ENCODE measurements around the gene PYGB.
A peak's percentile ranks its signal among the peaks of the same experiment; 100 is the strongest.

The PYGB gene

DNA sequence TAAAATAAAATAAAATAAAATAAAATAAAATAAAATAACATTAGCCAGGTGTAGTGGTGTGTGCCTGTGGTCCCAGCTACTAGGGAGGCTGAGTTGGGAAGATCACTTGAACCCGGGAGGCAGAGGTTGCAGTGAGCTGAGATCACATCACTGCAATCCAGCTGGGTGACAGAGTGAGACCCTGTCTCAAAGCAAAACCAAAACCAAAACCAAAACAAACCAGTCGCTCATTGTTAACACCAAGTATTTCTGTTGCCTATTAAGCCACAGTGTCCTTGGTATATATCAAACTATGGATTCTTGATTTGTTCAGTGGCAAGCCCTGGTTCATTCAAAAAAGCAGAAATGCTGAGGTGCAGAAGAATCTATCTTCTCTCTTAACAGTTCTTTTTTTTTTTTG lies 65.7 kb downstream of the PYGB start:
- Histone ChIP-seq H3K27ac (no peak overlapping the region), H3K36me3 (replicated peaks) (no peaks in the 10 kb centered on the region), H3K27me3 (replicated peaks) (no peaks in the 10 kb centered on the region), H3K4me3 (ENCODE audit: low read depth, low read length) (no peak overlapping the region)
- no peak for DNase-seq
- TF ChIP-seq, protein P1, sequence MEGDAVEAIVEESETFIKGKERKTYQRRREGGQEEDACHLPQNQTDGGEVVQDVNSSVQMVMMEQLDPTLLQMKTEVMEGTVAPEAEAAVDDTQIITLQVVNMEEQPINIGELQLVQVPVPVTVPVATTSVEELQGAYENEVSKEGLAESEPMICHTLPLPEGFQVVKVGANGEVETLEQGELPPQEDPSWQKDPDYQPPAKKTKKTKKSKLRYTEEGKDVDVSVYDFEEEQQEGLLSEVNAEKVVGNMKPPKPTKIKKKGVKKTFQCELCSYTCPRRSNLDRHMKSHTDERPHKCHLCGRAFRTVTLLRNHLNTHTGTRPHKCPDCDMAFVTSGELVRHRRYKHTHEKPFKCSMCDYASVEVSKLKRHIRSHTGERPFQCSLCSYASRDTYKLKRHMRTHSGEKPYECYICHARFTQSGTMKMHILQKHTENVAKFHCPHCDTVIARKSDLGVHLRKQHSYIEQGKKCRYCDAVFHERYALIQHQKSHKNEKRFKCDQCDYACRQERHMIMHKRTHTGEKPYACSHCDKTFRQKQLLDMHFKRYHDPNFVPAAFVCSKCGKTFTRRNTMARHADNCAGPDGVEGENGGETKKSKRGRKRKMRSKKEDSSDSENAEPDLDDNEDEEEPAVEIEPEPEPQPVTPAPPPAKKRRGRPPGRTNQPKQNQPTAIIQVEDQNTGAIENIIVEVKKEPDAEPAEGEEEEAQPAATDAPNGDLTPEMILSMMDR (IDR thresholded peaks at IDR 0.05; ENCODE audit: low read depth, low read length, missing control alignments) = no peak
- in situ Hi-C loops (cut with HindIII; ENCODE audit: low pct_ligation_motif_present, low sequenced_read_pairs) = no loop called here

DNA sequence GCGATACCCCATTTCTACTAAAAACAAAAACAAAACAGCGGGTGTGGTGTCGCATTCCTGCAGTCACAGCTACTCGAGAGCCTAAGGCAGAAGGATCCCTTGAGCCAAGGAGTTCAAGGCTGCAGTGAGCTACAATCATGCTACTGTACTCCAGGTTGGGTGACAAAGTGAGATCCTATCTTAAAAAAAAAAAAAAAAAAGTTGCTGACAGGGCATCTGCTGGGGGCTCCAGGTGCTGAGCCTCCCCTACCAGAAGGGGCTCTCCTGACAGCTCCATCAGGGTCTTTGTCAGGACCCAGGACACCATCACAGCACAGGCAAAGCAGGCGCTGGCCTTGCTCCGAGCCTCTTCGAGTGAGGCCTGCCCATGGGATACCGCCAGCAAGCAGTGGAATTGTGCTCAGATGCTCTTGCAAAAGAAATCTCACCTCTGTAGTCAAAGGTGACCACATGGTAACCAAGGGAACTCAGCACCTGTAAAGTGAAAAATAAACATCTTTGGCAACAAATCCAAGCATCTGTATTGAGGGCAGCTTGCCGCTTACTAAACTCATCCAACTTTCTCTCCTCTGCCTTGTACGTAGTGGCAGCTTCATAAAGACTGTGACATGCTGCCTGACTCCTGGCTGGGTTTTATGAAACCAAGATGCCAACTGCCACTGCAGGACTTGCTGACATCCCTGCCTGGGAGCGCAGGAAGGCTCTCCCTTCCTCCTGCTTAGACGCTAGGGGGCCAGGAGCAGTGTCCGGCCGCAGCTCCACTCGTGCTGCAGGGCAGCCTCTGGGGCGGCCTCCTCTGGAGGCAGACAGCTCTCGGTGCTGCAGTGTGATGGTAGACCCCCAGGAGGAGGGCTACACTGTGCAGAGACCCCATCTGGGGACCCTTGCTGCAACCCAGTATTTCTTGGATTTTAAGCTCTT lies 66.9 kb downstream of the PYGB start:
- no peak for DNase-seq
- TF ChIP-seq, protein P1 (IDR thresholded peaks at IDR 0.05; ENCODE audit: low read depth, low read length, missing control alignments) = peak; percentile 53
- H3K27me3 ChIP-seq (replicated peaks) = no peaks in the 10 kb centered on the region
- H3K36me3 ChIP-seq (replicated peaks) = no peaks in the 10 kb centered on the region
- H3K27ac ChIP-seq = no peak overlapping the region
- H3K4me3 ChIP-seq (ENCODE audit: low read depth, low read length) = no peak overlapping the region
- in situ Hi-C loops (cut with HindIII; ENCODE audit: low pct_ligation_motif_present, low sequenced_read_pairs) = no loop called here

DNA sequence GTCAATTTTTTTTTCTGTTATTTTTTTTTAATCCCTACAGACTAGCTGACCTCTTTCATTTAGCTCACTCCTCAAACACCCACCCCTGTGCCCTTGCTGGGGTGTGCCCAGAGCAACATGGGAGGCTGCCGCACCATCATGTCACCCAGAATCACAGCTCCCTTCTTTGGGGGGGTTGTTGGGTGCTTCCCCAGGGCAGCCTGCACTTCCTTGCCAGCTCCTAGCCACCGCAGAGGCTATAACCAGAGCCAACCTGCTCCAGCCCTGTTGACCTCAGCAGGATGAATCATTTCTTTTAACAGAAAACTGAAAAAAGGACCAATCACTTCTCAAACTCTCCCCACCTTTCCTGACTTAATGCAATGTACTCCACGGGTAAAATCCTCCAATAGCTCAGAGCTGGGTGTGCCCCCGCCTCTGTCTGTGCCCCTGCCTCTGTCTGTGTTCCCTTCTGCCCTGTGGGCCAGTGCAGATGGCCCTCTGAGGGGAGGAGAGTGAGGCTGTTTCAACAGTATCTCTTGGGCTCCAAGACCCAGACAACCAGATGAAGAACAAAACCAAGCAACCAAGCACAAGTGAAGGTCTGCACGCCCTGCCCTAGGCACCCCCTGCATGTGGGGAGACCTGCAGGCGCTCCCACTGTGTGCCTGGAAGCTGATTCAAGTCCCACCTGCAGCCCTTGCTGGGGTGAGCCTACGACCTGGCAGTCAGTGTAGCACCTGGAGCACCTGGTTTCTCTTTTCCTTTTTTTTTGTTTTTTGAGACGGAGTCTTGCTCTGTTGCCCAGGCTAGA lies 67.7 kb downstream of the PYGB start:
- TF ChIP-seq, protein P1 (IDR thresholded peaks at IDR 0.05; ENCODE audit: low read depth, low read length, missing control alignments) = no peak
- no peaks in the 10 kb centered on the region for H3K36me3 ChIP-seq (replicated peaks)
- H3K27ac ChIP-seq = no peak overlapping the region
- H3K4me3 ChIP-seq (ENCODE audit: low read depth, low read length) = no peak overlapping the region
- peak; percentile 45 for DNase-seq
- in situ Hi-C loops (cut with HindIII; ENCODE audit: low pct_ligation_motif_present, low sequenced_read_pairs) = no loop called here
- no peaks in the 10 kb centered on the region for H3K27me3 ChIP-seq (replicated peaks)

DNA sequence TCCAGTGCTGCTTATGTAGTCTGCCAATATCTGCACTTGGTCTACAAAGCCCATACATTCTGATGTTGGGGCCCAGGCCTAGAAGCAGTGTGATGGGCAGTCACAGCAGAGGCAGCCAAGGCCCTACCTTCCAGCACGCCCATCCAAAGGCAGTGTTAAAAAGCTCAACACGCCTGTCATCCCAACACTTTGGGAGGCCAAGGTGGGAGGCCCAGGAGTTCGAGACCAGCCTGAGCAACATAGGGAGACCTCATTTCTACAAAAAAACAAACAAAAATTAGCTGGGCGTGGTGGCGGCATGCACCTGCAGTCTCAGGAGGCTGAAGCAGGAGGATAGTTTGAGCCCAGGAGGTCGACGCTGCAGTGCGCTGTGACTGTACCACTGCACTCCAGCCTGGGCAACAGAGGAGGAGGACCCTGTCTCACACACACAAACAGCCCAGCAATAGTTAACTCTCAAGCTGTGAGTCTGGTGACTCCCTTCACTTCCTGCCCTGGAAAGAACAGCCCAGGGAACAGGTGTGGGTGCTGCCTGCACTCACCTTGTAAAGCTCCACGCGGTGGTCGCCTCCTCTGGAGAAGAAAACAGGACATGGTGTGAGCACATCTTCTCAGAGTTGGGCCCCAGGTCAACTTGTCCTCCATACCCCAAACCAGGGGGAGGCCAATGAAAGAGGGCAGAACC lies 68.8 kb downstream of the PYGB start:
- no peaks in the 10 kb centered on the region for H3K27me3 ChIP-seq (replicated peaks)
- no peak overlapping the region for H3K4me3 ChIP-seq (ENCODE audit: low read depth, low read length)
- in situ Hi-C loops (cut with HindIII; ENCODE audit: low pct_ligation_motif_present, low sequenced_read_pairs) = no loop called here
- no peak for DNase-seq
- TF ChIP-seq, protein P1 (IDR thresholded peaks at IDR 0.05; ENCODE audit: low read depth, low read length, missing control alignments) = no peak
- peaks cover 3% of the 10 kb centered on the region for H3K36me3 ChIP-seq (replicated peaks)
- H3K27ac ChIP-seq = no peak overlapping the region

DNA sequence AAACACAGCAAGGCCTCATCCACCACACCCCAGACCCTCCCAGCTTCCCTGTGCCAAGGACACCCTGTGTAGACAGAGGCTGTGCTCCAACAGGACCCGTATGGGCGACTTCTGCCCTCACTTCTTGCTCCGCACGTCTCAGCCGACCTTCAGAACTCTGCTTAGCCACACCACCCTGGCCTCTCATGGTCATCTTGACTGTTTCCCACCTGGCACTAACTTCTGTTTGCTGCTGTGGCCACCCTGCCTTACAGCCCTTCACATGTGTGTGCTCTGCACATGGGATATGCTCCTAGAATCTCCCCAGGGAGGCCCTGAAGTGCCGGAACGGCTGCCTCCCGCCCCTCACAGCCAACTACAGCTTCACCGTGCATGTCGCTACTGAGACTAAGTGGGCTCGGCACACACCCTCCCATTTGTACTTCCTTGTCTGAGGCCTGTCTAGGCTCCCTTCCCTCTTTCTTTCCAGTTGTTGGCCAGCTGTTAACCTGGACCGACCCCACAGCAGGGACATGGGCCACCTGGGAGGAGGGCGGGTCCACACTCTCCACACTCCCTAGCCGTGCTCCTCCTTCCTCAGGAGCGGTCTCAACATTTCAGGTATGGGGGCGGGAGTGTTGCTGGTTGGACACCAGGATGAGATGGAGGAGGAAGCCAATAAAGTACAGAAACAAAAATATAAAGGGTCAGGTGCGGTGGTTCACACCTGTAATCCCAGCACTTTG lies 69.6 kb downstream of the PYGB start:
- peaks cover 6% of the 10 kb centered on the region for H3K36me3 ChIP-seq (replicated peaks)
- in situ Hi-C loops (cut with HindIII; ENCODE audit: low pct_ligation_motif_present, low sequenced_read_pairs) = no loop called here
- TF ChIP-seq, protein P1 (IDR thresholded peaks at IDR 0.05; ENCODE audit: low read depth, low read length, missing control alignments) = no peak
- no peaks in the 10 kb centered on the region for H3K27me3 ChIP-seq (replicated peaks)
- no peak overlapping the region for H3K4me3 ChIP-seq (ENCODE audit: low read depth, low read length)
- DNase-seq = no peak
- no peak overlapping the region for H3K27ac ChIP-seq

Data from brain microvascular endothelial cell (primary cell).